GM12872 (cell line): Measurements from ENCODE around the gene TRPM3.

Source experiments
- CTCF ChIP-seq: IDR thresholded peaks from 3 replicates; pipeline ENCODE4 v1.5.1; 2011; ENCODE audit warnings: low read depth, mild to moderate bottlenecking, low read length, moderate library complexity; ENCODE audit not compliant: insufficient read depth

Gene TRPM3

GRCh38 chr9:70530716-70531115 lies 590.7 kb downstream of the TRPM3 start:
- TF ChIP-seq CTCF = no peak

GRCh38 chr9:70529833-70530232 lies 591.6 kb downstream of the TRPM3 start:
- no peak for TF ChIP-seq CTCF

GRCh38 chr9:70529377-70529776 lies 592.0 kb downstream of the TRPM3 start:
- no peak for TF ChIP-seq CTCF

GRCh38 chr9:70526902-70527301 lies 594.5 kb downstream of the TRPM3 start:
- no peak for TF ChIP-seq CTCF

- no peak for TF ChIP-seq CTCF
Observed at GRCh38 chr9:70525519-70525918, 595.9 kb downstream of the TRPM3 start.

- TF ChIP-seq CTCF = no peak
Observed at GRCh38 chr9:70519912-70520724, 601.3 kb downstream of the TRPM3 start.

GRCh38 chr9:70517926-70518610 lies 603.4 kb downstream of the TRPM3 start:
- TF ChIP-seq CTCF = no peak
